ENCODE results near the gene BRPF1. TPM values are rescaled to one million over a fixed set of nuclear protein-coding genes. Genes with fewer than 3 reads are reported as not detected.

Gene BRPF1
- total RNA-seq, 6 experiments from 2014 or later = 3.5 to 5.4 (median 5.1) TPM

DNA sequence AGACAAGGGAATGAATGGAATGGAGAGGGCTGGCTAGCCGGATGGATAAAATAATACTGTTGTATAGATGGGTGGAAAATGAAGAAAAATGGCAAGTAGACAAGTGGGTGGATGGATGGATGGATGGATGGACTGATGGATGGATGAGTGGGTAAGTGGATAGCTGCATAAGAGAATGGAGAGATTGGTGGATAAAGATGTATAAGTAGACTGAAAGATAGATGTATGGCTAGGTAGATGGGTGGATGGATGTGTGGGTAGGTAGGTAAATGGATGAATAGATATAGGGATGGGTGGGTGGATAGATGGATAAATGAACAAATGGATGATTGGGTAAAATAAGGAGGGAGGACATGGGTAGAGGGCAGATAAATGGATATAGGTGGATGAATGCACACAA is 14.0 kb upstream of the BRPF1 start:
- Histone ChIP-seq H3K9me3 (no peaks in the 10 kb centered on the region), H3K4me3 (no peak overlapping the region), H3K27ac (no peak overlapping the region), H3K4me1 (no peaks in the 10 kb centered on the region), H3K27me3 (no peaks in the 10 kb centered on the region), H3K36me3 (no peaks in the 10 kb centered on the region)
- 50% methylated on average over 1 of the region's 1 CpG for WGBS (ENCODE audit: insufficient coverage, low coverage, low lambda C conversion rate, missing lambda C conversion rate)
- intact Hi-C loops (cut with DNase I) = no loop called here
- TF ChIP-seq CTCF (IDR thresholded peaks at IDR 0.05) (no peak), POLR2A (IDR thresholded peaks at IDR 0.05) (no peak)
- ATAC-seq (no peak), DNase-seq (no peak)

- intact Hi-C loops (cut with DNase I) = no loop called here
- Histone ChIP-seq H3K36me3 (no peaks in the 10 kb centered on the region), H3K9me3 (no peaks in the 10 kb centered on the region), H3K4me3 (no peak overlapping the region), H3K27me3 (no peaks in the 10 kb centered on the region), H3K27ac (no peak overlapping the region), H3K4me1 (no peaks in the 10 kb centered on the region)
- TF ChIP-seq POLR2A (IDR thresholded peaks at IDR 0.05) (no peak), CTCF (IDR thresholded peaks at IDR 0.05) (no peak)
- no peak for DNase-seq
- 11% methylated on average over 2 of the region's 4 CpGs for WGBS (ENCODE audit: insufficient coverage, low coverage, low lambda C conversion rate, missing lambda C conversion rate)
- ATAC-seq = no peak
Measured at GRCh38 chr3:9718118-9718517, 13.4 kb upstream of the BRPF1 start.

GRCh38 chr3:9721015-9721699 is 10.4 kb upstream of the BRPF1 start:
- intact Hi-C loops (cut with DNase I) = no loop called here
- 35% methylated on average over 7 of the region's 7 CpGs for WGBS (ENCODE audit: insufficient coverage, low coverage, low lambda C conversion rate, missing lambda C conversion rate)
- H3K27me3 ChIP-seq = no peaks in the 10 kb centered on the region
- DNase-seq (no peak), ATAC-seq (no peak)
- H3K4me1 ChIP-seq = no peaks in the 10 kb centered on the region
- no peak for TF ChIP-seq CTCF (IDR thresholded peaks at IDR 0.05)
- no peak for TF ChIP-seq POLR2A (IDR thresholded peaks at IDR 0.05)
- no peaks in the 10 kb centered on the region for H3K9me3 ChIP-seq
- H3K36me3 ChIP-seq = no peaks in the 10 kb centered on the region
- no peak overlapping the region for H3K27ac ChIP-seq
- H3K4me3 ChIP-seq = no peak overlapping the region

DNA sequence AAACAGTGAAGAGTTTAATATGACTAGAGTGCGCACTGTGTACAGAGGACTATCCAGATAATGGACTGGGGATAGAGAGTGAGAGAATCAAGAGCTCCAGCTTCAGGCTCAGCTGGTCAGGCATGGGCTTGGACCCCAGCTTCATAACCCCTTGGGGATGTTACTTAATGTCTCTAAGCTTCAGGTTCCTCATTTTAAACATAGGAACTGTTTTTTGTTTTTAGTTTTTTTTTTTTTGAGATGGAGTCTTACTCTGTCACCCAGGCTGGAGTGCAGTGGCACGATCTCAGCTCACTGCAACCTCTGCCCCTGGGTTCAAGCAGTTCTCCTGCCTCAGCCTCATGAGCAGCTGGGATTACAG is 9.9 kb upstream of the BRPF1 start:
- DNase-seq = no peak
- H3K36me3 ChIP-seq = no peaks in the 10 kb centered on the region

More for the DNA sequence above, 9.9 kb upstream of the BRPF1 start:
- Histone ChIP-seq H3K9me3 (no peaks in the 10 kb centered on the region), H3K27me3 (no peaks in the 10 kb centered on the region), H3K27ac (no peak overlapping the region), H3K4me1 (no peaks in the 10 kb centered on the region), H3K4me3 (no peak overlapping the region)
- WGBS (ENCODE audit: insufficient coverage, low coverage, low lambda C conversion rate, missing lambda C conversion rate) = 25% methylated on average over 1 of the region's 2 CpGs
- ATAC-seq = no peak
- intact Hi-C loops (cut with DNase I) = no loop called here
- TF ChIP-seq POLR2A (IDR thresholded peaks at IDR 0.05) (no peak), CTCF (IDR thresholded peaks at IDR 0.05) (no peak)

Measured in right lobe of liver (tissue), 6 donors.